Memory B cell (primary cell): ENCODE data around the gene SYTL4.
"Not testable (repeated sequence)": the region's sequence is repeated elsewhere in the genome, so short reads cannot be mapped to it uniquely, and the experiment has no call there.

Source experiments
- ATAC-seq: fragments of 150-1000 bp; cut with Tn5 transposase; 2 replicates; pipeline ENCODE4 v1.10.0; 2021; ENCODE audit warnings: low read depth, mild to moderate bottlenecking, moderate library complexity
- DNase-seq, 2 donors: peaks; one replicate each; pipeline ENCODE4 v3.0.0; 2022; ENCODE audit warnings: low spot score in 2 of 2
- H3K27ac Mint-ChIP-seq: one replicate; pipeline ENCODE4 v1.8.0; 2022; ENCODE audit warnings: mild to moderate bottlenecking, moderate library complexity, mixed read lengths
- H3K27me3 Mint-ChIP-seq: one replicate; pipeline ENCODE4 v1.8.0; 2022; ENCODE audit warnings: mixed read lengths
- H3K36me3 Mint-ChIP-seq: one replicate; pipeline ENCODE4 v1.8.0; 2022; ENCODE audit warnings: mild to moderate bottlenecking, mixed read lengths
- H3K4me1 Mint-ChIP-seq: one replicate; pipeline ENCODE4 v1.8.0; 2022; ENCODE audit warnings: mixed read lengths
- H3K4me3 Mint-ChIP-seq: one replicate; pipeline ENCODE4 v1.8.0; 2022; ENCODE audit warnings: mild to moderate bottlenecking, moderate library complexity, mixed read lengths
- H3K9me3 Mint-ChIP-seq: one replicate; pipeline ENCODE4 v1.8.0; 2022; ENCODE audit warnings: mixed read lengths

Gene SYTL4

GRCh38 chrX:100731441-100732281 is at the start of gene SYTL4:
SYTL4 (minus strand) TSS chrX:100732121; CDS start chrX:100702037, 30,084 bp downstream.
- DNase-seq: peak in 1 of 2 donors; percentile 10
- H3K27ac Mint-ChIP-seq: no peak within 1 kb of the TSS
- no peaks in the 10 kb centered on the region for H3K9me3 Mint-ChIP-seq

GRCh38 chrX:100769439-100769838 is 37.5 kb upstream of the SYTL4 start:
- not testable (repeated sequence) for ATAC-seq, H3K4me3 Mint-ChIP-seq, H3K27ac Mint-ChIP-seq, H3K4me1 Mint-ChIP-seq, H3K9me3 Mint-ChIP-seq, H3K27me3 Mint-ChIP-seq, H3K36me3 Mint-ChIP-seq, DNase-seq

More at GRCh38 chrX:100731441-100732281, at the start of gene SYTL4:
- Mint-ChIP-seq H3K4me1 (peaks cover 4% of the 10 kb centered on the region), H3K36me3 (peaks cover 2% of the 10 kb centered on the region), H3K4me3 (peak within 1 kb of the TSS; percentile 53), H3K27me3 (peaks cover 19% of the 10 kb centered on the region)
- no peak for ATAC-seq

- Mint-ChIP-seq H3K4me3 (no peak overlapping the region), H3K36me3 (no peaks in the 10 kb centered on the region), H3K27ac (peak overlapping the region; percentile 63), H3K27me3 (no peaks in the 10 kb centered on the region), H3K4me1 (no peaks in the 10 kb centered on the region), H3K9me3 (no peaks in the 10 kb centered on the region)
- DNase-seq: peak; percentile 80 to 91
- ATAC-seq: peak; percentile 34
These were observed 36.9 kb upstream of the SYTL4 start for GRCh38 chrX:100768679-100769338.

- no peak overlapping the region for H3K4me3 Mint-ChIP-seq
- H3K27ac Mint-ChIP-seq: no peak overlapping the region
- no peak for DNase-seq
- H3K36me3 Mint-ChIP-seq: peaks cover 2% of the 10 kb centered on the region
- peaks cover 14% of the 10 kb centered on the region for H3K27me3 Mint-ChIP-seq
- no peaks in the 10 kb centered on the region for H3K4me1 Mint-ChIP-seq
- ATAC-seq: no peak
- H3K9me3 Mint-ChIP-seq: no peaks in the 10 kb centered on the region
These were observed 19.0 kb upstream of the SYTL4 start for GRCh38 chrX:100750883-100751282.

- no peak for DNase-seq
- H3K4me1 Mint-ChIP-seq: no peaks in the 10 kb centered on the region
- peaks cover 2% of the 10 kb centered on the region for H3K36me3 Mint-ChIP-seq
- H3K9me3 Mint-ChIP-seq: no peaks in the 10 kb centered on the region
- no peak overlapping the region for H3K27ac Mint-ChIP-seq
- no peak overlapping the region for H3K4me3 Mint-ChIP-seq
- ATAC-seq: no peak
- H3K27me3 Mint-ChIP-seq: peaks cover 14% of the 10 kb centered on the region
These were observed 16.2 kb upstream of the SYTL4 start for GRCh38 chrX:100748108-100748507.

GRCh38 chrX:100747703-100748102 is 15.8 kb upstream of the SYTL4 start:
- Mint-ChIP-seq H3K27ac (no peak overlapping the region), H3K9me3 (no peaks in the 10 kb centered on the region), H3K27me3 (peaks cover 13% of the 10 kb centered on the region), H3K36me3 (peaks cover 2% of the 10 kb centered on the region), H3K4me1 (no peaks in the 10 kb centered on the region), H3K4me3 (no peak overlapping the region)
- no peak for ATAC-seq
- no peak for DNase-seq

- Mint-ChIP-seq H3K9me3 (no peaks in the 10 kb centered on the region), H3K27me3 (peaks cover 8% of the 10 kb centered on the region), H3K36me3 (no peaks in the 10 kb centered on the region), H3K27ac (no peak overlapping the region), H3K4me1 (no peaks in the 10 kb centered on the region), H3K4me3 (no peak overlapping the region)
- DNase-seq (no peak), ATAC-seq (no peak)
These were observed 15.2 kb upstream of the SYTL4 start for GRCh38 chrX:100747090-100747489.

GRCh38 chrX:100745806-100746537 is 14.1 kb upstream of the SYTL4 start:
- ATAC-seq (no peak), DNase-seq (no peak)
- Mint-ChIP-seq H3K4me3 (no peak overlapping the region), H3K4me1 (no peaks in the 10 kb centered on the region), H3K36me3 (no peaks in the 10 kb centered on the region), H3K27ac (no peak overlapping the region), H3K27me3 (peaks cover 1% of the 10 kb centered on the region), H3K9me3 (no peaks in the 10 kb centered on the region)

- Mint-ChIP-seq H3K4me1 (no peaks in the 10 kb centered on the region), H3K27me3 (no peaks in the 10 kb centered on the region), H3K4me3 (no peak overlapping the region), H3K9me3 (no peaks in the 10 kb centered on the region), H3K27ac (no peak overlapping the region), H3K36me3 (no peaks in the 10 kb centered on the region)
- ATAC-seq (no peak), DNase-seq (no peak)
These were observed 13.3 kb upstream of the SYTL4 start for GRCh38 chrX:100745205-100745604.

- H3K27me3 Mint-ChIP-seq: no peaks in the 10 kb centered on the region
- ATAC-seq: no peak
- DNase-seq: no peak
These were observed 11.2 kb upstream of the SYTL4 start for GRCh38 chrX:100743009-100743607.

GRCh38 chrX:100724006-100724405 is 7.9 kb downstream of the SYTL4 start:
- H3K27ac Mint-ChIP-seq, DNase-seq, H3K4me1 Mint-ChIP-seq, H3K27me3 Mint-ChIP-seq, ATAC-seq, H3K4me3 Mint-ChIP-seq, H3K36me3 Mint-ChIP-seq, H3K9me3 Mint-ChIP-seq: not testable (repeated sequence)

More at GRCh38 chrX:100743009-100743607, 11.2 kb upstream of the SYTL4 start:
- Mint-ChIP-seq H3K4me3 (no peak overlapping the region), H3K27ac (no peak overlapping the region), H3K4me1 (no peaks in the 10 kb centered on the region), H3K9me3 (no peaks in the 10 kb centered on the region), H3K36me3 (no peaks in the 10 kb centered on the region)

- ATAC-seq (no peak), DNase-seq (no peak)
- no peaks in the 10 kb centered on the region for H3K27me3 Mint-ChIP-seq
- no peaks in the 10 kb centered on the region for H3K36me3 Mint-ChIP-seq
- no peak overlapping the region for H3K4me3 Mint-ChIP-seq
- H3K9me3 Mint-ChIP-seq: no peaks in the 10 kb centered on the region
- no peak overlapping the region for H3K27ac Mint-ChIP-seq
- H3K4me1 Mint-ChIP-seq: no peaks in the 10 kb centered on the region
These were observed 10.6 kb downstream of the SYTL4 start for GRCh38 chrX:100721328-100721727.

GRCh38 chrX:100720301-100720700 is 11.6 kb downstream of the SYTL4 start:
- no peaks in the 10 kb centered on the region for H3K4me1 Mint-ChIP-seq
- DNase-seq (no peak), ATAC-seq (no peak)
- no peaks in the 10 kb centered on the region for H3K9me3 Mint-ChIP-seq
- H3K27ac Mint-ChIP-seq: no peak overlapping the region
- no peak overlapping the region for H3K4me3 Mint-ChIP-seq
- H3K36me3 Mint-ChIP-seq: no peaks in the 10 kb centered on the region
- no peaks in the 10 kb centered on the region for H3K27me3 Mint-ChIP-seq

- H3K9me3 Mint-ChIP-seq: no peaks in the 10 kb centered on the region
- ATAC-seq: no peak
- H3K4me1 Mint-ChIP-seq: no peaks in the 10 kb centered on the region
- no peaks in the 10 kb centered on the region for H3K27me3 Mint-ChIP-seq
- H3K4me3 Mint-ChIP-seq: no peak overlapping the region
- H3K27ac Mint-ChIP-seq: no peak overlapping the region
- no peaks in the 10 kb centered on the region for H3K36me3 Mint-ChIP-seq
- no peak for DNase-seq
These were observed 12.8 kb downstream of the SYTL4 start for GRCh38 chrX:100719139-100719538.
